Natural killer cell (primary cell): ENCODE results near the gene RASGRP2. TPM values are rescaled to one million over a fixed set of nuclear protein-coding genes. Genes with fewer than 3 reads are reported as not detected.

Experiments used
- ATAC-seq, 3 donors: fragments of 150-1000 bp in 2 of 3; fragments of 200-7000 bp in 1 of 3; cut with Tn5 transposase; 1 replicate in 1 of 3; 2 replicates in 2 of 3; pipeline ENCODE4 v1.10.0; 2021; ENCODE audit warnings: mild to moderate bottlenecking in 2 of 3, moderate library complexity in 2 of 3
- DNase-seq, 2 donors: peaks; one replicate each; pipeline versions ENCODE4 v3.0.0 to v3.0.0-alpha.2; 2013 to 2021; ENCODE audit warnings: mixed read lengths in 1 of 2
- H3K27ac ChIP-seq: one replicate; pipeline ENCODE4 v1.5.1; 2013; ENCODE audit warnings: mild to moderate bottlenecking, low read length
- H3K27me3 ChIP-seq: one replicate; pipeline ENCODE4 v1.6.1; 2013; ENCODE audit warnings: low read length; ENCODE audit not compliant: control insufficient read depth, insufficient read depth
- H3K36me3 ChIP-seq: one replicate; pipeline ENCODE4 v1.6.1; 2013; ENCODE audit warnings: low read length; ENCODE audit not compliant: control insufficient read depth, insufficient read depth
- H3K4me1 ChIP-seq: one replicate; pipeline ENCODE4 v1.6.1; 2013; ENCODE audit warnings: low read length; ENCODE audit not compliant: control insufficient read depth, insufficient read depth
- H3K4me3 ChIP-seq: one replicate; pipeline ENCODE4 v1.5.1; 2013; ENCODE audit warnings: low read length
- H3K9me3 ChIP-seq: one replicate; pipeline ENCODE4 v1.6.1; 2013; ENCODE audit warnings: low read length; ENCODE audit not compliant: control insufficient read depth, insufficient read depth
- H3K27ac Mint-ChIP-seq, 2 donors: one replicate each; pipeline ENCODE4 v1.8.0; 2022; ENCODE audit warnings: mild to moderate bottlenecking in 2 of 2, mixed read lengths in 2 of 2, moderate library complexity in 1 of 2
- H3K27me3 Mint-ChIP-seq, 2 donors: one replicate each; pipeline ENCODE4 v1.8.0; 2022; ENCODE audit warnings: low read depth in 2 of 2, mixed read lengths in 2 of 2
- H3K36me3 Mint-ChIP-seq: one replicate; pipeline ENCODE4 v1.8.0; 2022; ENCODE audit warnings: mixed read lengths
- H3K4me1 Mint-ChIP-seq, 2 donors: one replicate each; pipeline ENCODE4 v1.8.0; 2022; ENCODE audit warnings: mixed read lengths in 2 of 2
- H3K4me3 Mint-ChIP-seq: one replicate; pipeline ENCODE4 v1.8.0; 2022; ENCODE audit warnings: mild to moderate bottlenecking, moderate library complexity, mixed read lengths
- H3K9me3 Mint-ChIP-seq, 2 donors: one replicate each; pipeline ENCODE4 v1.8.0; 2022; ENCODE audit warnings: mixed read lengths in 2 of 2
- WGBS: methylation state at CpG from one replicate; pipeline ENCODE4 v1.1.7; 2013; ENCODE audit warnings: missing lambda C conversion rate; ENCODE audit not compliant: insufficient coverage; 5-methylcytosine and 5-hydroxymethylcytosine counted together
- intact Hi-C: fragments of 100-400 bp; cut with micrococcal nuclease; formaldehyde crosslinking; loops from one replicate; pipeline ENCODE4 v1.14.2; 2022
- total RNA-seq, 4 donors: library from RNA; stranded (reverse); fragments of 120-200 nt in 1 of 4; gene quantifications; one replicate each; pipeline versions ENCODE4 v1.2.3 to v1.2.4, GENCODE V29; 2013 to 2022
- TF ChIP-seq, protein P1 (sequence below): fragments of 200-600 bp; IDR thresholded peaks from one replicate; pipeline ENCODE4 v1.8.0; 2022; ENCODE audit warnings: antibody characterized with exemption

The RASGRP2 gene
- total RNA-seq, 3 donors from 2014 or later (not counting 1 experiment from before 2014, with no cell fraction given): 371 to 417 (median 394) TPM

- no peaks in the 10 kb centered on the region for H3K36me3 Mint-ChIP-seq
- Histone ChIP-seq H3K27me3 (peaks cover 17% of the 10 kb centered on the region), H3K36me3 (no peaks in the 10 kb centered on the region), H3K9me3 (no peaks in the 10 kb centered on the region), H3K4me3 (no peak overlapping the region), H3K4me1 (peaks cover 3% of the 10 kb centered on the region), H3K27ac (no peak overlapping the region)
- TF ChIP-seq, protein P1, sequence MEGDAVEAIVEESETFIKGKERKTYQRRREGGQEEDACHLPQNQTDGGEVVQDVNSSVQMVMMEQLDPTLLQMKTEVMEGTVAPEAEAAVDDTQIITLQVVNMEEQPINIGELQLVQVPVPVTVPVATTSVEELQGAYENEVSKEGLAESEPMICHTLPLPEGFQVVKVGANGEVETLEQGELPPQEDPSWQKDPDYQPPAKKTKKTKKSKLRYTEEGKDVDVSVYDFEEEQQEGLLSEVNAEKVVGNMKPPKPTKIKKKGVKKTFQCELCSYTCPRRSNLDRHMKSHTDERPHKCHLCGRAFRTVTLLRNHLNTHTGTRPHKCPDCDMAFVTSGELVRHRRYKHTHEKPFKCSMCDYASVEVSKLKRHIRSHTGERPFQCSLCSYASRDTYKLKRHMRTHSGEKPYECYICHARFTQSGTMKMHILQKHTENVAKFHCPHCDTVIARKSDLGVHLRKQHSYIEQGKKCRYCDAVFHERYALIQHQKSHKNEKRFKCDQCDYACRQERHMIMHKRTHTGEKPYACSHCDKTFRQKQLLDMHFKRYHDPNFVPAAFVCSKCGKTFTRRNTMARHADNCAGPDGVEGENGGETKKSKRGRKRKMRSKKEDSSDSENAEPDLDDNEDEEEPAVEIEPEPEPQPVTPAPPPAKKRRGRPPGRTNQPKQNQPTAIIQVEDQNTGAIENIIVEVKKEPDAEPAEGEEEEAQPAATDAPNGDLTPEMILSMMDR: no peak
- H3K4me3 Mint-ChIP-seq: no peak overlapping the region
- ATAC-seq (no peak), DNase-seq (no peak)
- H3K4me1 Mint-ChIP-seq: peaks cover 2 to 14% of the 10 kb centered on the region in 2 donors
- intact Hi-C loops: no loop called here
- H3K9me3 Mint-ChIP-seq: no peaks in the 10 kb centered on the region
- WGBS: 85% methylated on average over 4 of the region's 4 CpGs
- H3K27me3 Mint-ChIP-seq: peaks cover 30 to 62% of the 10 kb centered on the region in 2 donors
- no peak overlapping the region for H3K27ac Mint-ChIP-seq
These were observed 26.7 kb downstream of the RASGRP2 start for GRCh38 chr11:64717268-64717578.

GRCh38 chr11:64716473-64717267 is 27.3 kb downstream of the RASGRP2 start:
- Histone ChIP-seq H3K36me3 (no peaks in the 10 kb centered on the region), H3K4me1 (peaks cover 9% of the 10 kb centered on the region), H3K27ac (no peak overlapping the region), H3K27me3 (peaks cover 20% of the 10 kb centered on the region), H3K9me3 (no peaks in the 10 kb centered on the region), H3K4me3 (no peak overlapping the region)
- Mint-ChIP-seq H3K36me3 (no peaks in the 10 kb centered on the region), H3K4me3 (no peak overlapping the region), H3K27ac (no peak overlapping the region), H3K9me3 (no peaks in the 10 kb centered on the region), H3K4me1 (peaks cover 7 to 17% of the 10 kb centered on the region in 2 donors), H3K27me3 (peaks cover 35 to 65% of the 10 kb centered on the region in 2 donors)
- no peak for ATAC-seq
- TF ChIP-seq, protein P1: no peak
- intact Hi-C loops: no loop called here
- no peak for DNase-seq
- WGBS: 50% methylated on average over 21 of the region's 21 CpGs

GRCh38 chr11:64715756-64716472 is 28.0 kb downstream of the RASGRP2 start:
- Histone ChIP-seq H3K36me3 (no peaks in the 10 kb centered on the region), H3K4me1 (peaks cover 11% of the 10 kb centered on the region), H3K4me3 (no peak overlapping the region), H3K27ac (no peak overlapping the region), H3K27me3 (peaks cover 24% of the 10 kb centered on the region), H3K9me3 (no peaks in the 10 kb centered on the region)
- Mint-ChIP-seq H3K36me3 (no peaks in the 10 kb centered on the region), H3K9me3 (no peaks in the 10 kb centered on the region), H3K4me3 (no peak overlapping the region), H3K27ac (no peak overlapping the region), H3K27me3 (peaks cover 43 to 67% of the 10 kb centered on the region in 2 donors), H3K4me1 (peaks cover 10 to 21% of the 10 kb centered on the region in 2 donors)
- no peak for DNase-seq
- ATAC-seq: no peak
- WGBS: 34% methylated on average over 4 of the region's 13 CpGs
- intact Hi-C loops: no loop called here
- TF ChIP-seq, protein P1: no peak
